H1 (cell line): ENCODE measurements around the gene DNAJB8. TPM values are rescaled to one million over a fixed set of nuclear protein-coding genes. Genes with fewer than 3 reads are reported as not detected.

ENCODE experiments used
- BRCA1 ChIP-seq: IDR thresholded peaks from 2 replicates; pipeline ENCODE4 v1.6.1; 2012; ENCODE audit warnings: low read depth, low read length, improper control_type of control experiment
- RAD21 ChIP-seq, 2 experiments: IDR thresholded peaks in 1 of 2; conservative IDR thresholded peaks in 1 of 2; 2 replicates each; pipeline ENCODE4 v1.6.1; 2011; ENCODE audit warnings: low read depth in 2 of 2, low read length in 2 of 2, improper control_type of control experiment in 1 of 2, inconsistent platforms in 1 of 2, mild to moderate bottlenecking in 1 of 2, moderate library complexity in 1 of 2
- TAF7 ChIP-seq: optimal IDR thresholded peaks from 2 replicates; pipeline ENCODE3; 2011; ENCODE audit warnings: low read depth, mild to moderate bottlenecking, inconsistent platforms, low read length, moderate library complexity, borderline replicate concordance
- polyA plus RNA-seq, 7 experiments: library from polyadenylated mRNA; depleted of rRNA in 3 of 7; stranded (reverse) in 5 of 7; unstranded in 2 of 7; fragments of >200 nt in 5 of 7; fragments of 200-250 nt in 2 of 7; gene quantifications; 1 replicate in 5 of 7; 2 replicates in 1 of 7; 4 replicates in 1 of 7; pipeline versions ENCODE4 v1.2.1 to v1.2.3, GENCODE V29; 2011 to 2013; ENCODE audit warnings: missing spikeins in 2 of 7, mixed read lengths in 2 of 7
- total RNA-seq: library from RNA; stranded (reverse); fragmentation: NEBNext Ultra II Directional; extraction: Animal tissue kit (Norgen Biotek cat#: 25700); gene quantifications from 2 replicates; pipeline ENCODE4 v1.2.1, GENCODE V29; 2021
- TF ChIP-seq, protein P1 (sequence below): fragments of 300-600 bp; sonication (generic); IDR thresholded peaks from 2 replicates; pipeline ENCODE4 v1.7.1; 2012; ENCODE audit warnings: low read length, moderate library complexity, mild to moderate bottlenecking, inconsistent platforms; ENCODE audit not compliant: insufficient replicate concordance
- TF ChIP-seq, protein P2 (sequence below), 3 experiments: IDR thresholded peaks; 1 replicate in 2 of 3; 2 replicates in 1 of 3; pipeline versions ENCODE4 v1.5.1 to v1.6.1; 2011; ENCODE audit warnings: low read length in 3 of 3, mild to moderate bottlenecking in 3 of 3, inconsistent platforms in 2 of 3, low read depth in 1 of 3, moderate library complexity in 1 of 3; ENCODE audit not compliant: insufficient read depth in 1 of 3; ENCODE audit errors: control extremely low read depth in 1 of 3
- TF ChIP-seq, protein P3 (sequence below): IDR thresholded peaks from 2 replicates; pipeline ENCODE4 v1.6.1; 2012; ENCODE audit warnings: low read length, inconsistent platforms

DNAJB8 gene
- total and polyA plus RNA-seq, 2 of the 8 experiments (the other 6 are each of a cell fraction or from before 2014, with no cell fraction given) = not detected

DNA sequence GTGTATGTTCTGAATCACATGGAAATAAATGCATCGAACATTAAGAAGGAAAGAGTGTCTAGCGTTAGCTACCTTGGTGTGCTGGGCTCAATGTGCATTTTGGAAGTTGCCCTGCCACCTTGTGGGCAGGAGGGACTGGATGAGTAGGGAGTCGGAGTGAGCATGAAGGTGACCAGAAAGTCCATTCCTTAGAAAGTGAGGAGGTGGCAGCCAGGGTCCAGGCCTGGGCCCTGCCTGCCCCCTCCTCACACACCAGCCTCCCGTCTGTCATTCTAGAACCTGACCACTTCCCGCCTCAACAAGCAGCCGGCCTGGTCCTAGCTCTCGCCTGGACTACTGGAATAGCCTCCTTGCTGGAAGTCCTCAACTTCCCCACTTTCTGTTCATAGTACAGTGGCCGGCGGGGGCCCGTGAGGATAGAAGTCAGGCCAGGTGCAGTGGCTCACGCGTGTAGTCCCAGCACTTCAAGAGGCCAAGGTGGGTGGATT is 36.5 kb upstream of the DNAJB8 start (continued):
- TF ChIP-seq, protein P1, sequence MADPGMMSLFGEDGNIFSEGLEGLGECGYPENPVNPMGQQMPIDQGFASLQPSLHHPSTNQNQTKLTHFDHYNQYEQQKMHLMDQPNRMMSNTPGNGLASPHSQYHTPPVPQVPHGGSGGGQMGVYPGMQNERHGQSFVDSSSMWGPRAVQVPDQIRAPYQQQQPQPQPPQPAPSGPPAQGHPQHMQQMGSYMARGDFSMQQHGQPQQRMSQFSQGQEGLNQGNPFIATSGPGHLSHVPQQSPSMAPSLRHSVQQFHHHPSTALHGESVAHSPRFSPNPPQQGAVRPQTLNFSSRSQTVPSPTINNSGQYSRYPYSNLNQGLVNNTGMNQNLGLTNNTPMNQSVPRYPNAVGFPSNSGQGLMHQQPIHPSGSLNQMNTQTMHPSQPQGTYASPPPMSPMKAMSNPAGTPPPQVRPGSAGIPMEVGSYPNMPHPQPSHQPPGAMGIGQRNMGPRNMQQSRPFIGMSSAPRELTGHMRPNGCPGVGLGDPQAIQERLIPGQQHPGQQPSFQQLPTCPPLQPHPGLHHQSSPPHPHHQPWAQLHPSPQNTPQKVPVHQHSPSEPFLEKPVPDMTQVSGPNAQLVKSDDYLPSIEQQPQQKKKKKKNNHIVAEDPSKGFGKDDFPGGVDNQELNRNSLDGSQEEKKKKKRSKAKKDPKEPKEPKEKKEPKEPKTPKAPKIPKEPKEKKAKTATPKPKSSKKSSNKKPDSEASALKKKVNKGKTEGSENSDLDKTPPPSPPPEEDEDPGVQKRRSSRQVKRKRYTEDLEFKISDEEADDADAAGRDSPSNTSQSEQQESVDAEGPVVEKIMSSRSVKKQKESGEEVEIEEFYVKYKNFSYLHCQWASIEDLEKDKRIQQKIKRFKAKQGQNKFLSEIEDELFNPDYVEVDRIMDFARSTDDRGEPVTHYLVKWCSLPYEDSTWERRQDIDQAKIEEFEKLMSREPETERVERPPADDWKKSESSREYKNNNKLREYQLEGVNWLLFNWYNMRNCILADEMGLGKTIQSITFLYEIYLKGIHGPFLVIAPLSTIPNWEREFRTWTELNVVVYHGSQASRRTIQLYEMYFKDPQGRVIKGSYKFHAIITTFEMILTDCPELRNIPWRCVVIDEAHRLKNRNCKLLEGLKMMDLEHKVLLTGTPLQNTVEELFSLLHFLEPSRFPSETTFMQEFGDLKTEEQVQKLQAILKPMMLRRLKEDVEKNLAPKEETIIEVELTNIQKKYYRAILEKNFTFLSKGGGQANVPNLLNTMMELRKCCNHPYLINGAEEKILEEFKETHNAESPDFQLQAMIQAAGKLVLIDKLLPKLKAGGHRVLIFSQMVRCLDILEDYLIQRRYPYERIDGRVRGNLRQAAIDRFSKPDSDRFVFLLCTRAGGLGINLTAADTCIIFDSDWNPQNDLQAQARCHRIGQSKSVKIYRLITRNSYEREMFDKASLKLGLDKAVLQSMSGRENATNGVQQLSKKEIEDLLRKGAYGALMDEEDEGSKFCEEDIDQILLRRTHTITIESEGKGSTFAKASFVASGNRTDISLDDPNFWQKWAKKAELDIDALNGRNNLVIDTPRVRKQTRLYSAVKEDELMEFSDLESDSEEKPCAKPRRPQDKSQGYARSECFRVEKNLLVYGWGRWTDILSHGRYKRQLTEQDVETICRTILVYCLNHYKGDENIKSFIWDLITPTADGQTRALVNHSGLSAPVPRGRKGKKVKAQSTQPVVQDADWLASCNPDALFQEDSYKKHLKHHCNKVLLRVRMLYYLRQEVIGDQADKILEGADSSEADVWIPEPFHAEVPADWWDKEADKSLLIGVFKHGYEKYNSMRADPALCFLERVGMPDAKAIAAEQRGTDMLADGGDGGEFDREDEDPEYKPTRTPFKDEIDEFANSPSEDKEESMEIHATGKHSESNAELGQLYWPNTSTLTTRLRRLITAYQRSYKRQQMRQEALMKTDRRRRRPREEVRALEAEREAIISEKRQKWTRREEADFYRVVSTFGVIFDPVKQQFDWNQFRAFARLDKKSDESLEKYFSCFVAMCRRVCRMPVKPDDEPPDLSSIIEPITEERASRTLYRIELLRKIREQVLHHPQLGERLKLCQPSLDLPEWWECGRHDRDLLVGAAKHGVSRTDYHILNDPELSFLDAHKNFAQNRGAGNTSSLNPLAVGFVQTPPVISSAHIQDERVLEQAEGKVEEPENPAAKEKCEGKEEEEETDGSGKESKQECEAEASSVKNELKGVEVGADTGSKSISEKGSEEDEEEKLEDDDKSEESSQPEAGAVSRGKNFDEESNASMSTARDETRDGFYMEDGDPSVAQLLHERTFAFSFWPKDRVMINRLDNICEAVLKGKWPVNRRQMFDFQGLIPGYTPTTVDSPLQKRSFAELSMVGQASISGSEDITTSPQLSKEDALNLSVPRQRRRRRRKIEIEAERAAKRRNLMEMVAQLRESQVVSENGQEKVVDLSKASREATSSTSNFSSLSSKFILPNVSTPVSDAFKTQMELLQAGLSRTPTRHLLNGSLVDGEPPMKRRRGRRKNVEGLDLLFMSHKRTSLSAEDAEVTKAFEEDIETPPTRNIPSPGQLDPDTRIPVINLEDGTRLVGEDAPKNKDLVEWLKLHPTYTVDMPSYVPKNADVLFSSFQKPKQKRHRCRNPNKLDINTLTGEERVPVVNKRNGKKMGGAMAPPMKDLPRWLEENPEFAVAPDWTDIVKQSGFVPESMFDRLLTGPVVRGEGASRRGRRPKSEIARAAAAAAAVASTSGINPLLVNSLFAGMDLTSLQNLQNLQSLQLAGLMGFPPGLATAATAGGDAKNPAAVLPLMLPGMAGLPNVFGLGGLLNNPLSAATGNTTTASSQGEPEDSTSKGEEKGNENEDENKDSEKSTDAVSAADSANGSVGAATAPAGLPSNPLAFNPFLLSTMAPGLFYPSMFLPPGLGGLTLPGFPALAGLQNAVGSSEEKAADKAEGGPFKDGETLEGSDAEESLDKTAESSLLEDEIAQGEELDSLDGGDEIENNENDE = no peak
- TF ChIP-seq, protein P2, sequence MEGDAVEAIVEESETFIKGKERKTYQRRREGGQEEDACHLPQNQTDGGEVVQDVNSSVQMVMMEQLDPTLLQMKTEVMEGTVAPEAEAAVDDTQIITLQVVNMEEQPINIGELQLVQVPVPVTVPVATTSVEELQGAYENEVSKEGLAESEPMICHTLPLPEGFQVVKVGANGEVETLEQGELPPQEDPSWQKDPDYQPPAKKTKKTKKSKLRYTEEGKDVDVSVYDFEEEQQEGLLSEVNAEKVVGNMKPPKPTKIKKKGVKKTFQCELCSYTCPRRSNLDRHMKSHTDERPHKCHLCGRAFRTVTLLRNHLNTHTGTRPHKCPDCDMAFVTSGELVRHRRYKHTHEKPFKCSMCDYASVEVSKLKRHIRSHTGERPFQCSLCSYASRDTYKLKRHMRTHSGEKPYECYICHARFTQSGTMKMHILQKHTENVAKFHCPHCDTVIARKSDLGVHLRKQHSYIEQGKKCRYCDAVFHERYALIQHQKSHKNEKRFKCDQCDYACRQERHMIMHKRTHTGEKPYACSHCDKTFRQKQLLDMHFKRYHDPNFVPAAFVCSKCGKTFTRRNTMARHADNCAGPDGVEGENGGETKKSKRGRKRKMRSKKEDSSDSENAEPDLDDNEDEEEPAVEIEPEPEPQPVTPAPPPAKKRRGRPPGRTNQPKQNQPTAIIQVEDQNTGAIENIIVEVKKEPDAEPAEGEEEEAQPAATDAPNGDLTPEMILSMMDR (IDR thresholded peaks at IDR 0.05; ENCODE audit: control extremely low read depth in 1 of 3, insufficient read depth in 1 of 3, low read depth in 1 of 3, low read length in 3 of 3) = peak in 2 of 3 experiments; percentile 56 to 64; a peak in 3 of 4 replicates
- TF ChIP-seq TAF7 = no peak
- TF ChIP-seq, protein P3, sequence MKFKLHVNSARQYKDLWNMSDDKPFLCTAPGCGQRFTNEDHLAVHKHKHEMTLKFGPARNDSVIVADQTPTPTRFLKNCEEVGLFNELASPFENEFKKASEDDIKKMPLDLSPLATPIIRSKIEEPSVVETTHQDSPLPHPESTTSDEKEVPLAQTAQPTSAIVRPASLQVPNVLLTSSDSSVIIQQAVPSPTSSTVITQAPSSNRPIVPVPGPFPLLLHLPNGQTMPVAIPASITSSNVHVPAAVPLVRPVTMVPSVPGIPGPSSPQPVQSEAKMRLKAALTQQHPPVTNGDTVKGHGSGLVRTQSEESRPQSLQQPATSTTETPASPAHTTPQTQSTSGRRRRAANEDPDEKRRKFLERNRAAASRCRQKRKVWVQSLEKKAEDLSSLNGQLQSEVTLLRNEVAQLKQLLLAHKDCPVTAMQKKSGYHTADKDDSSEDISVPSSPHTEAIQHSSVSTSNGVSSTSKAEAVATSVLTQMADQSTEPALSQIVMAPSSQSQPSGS = no peak
- TF ChIP-seq RAD21 (IDR thresholded peaks at IDR 0.05 in 1 of 2, conservative IDR thresholded peaks at IDR 0.05 in 1 of 2; ENCODE audit: low read depth in 2 of 2, low read length in 2 of 2) = peak; percentile 54 to 70
- TF ChIP-seq BRCA1 = no peak
